Small intestine (tissue), 7 donors: ENCODE measurements around the gene BCOR. TPM values are rescaled to one million over a fixed set of nuclear protein-coding genes. Genes with fewer than 3 reads are reported as not detected.
A peak's percentile ranks its signal among the peaks of the same experiment; 100 is the strongest.

Experiments
- DNase-seq, 2 donors: peaks; one replicate each; pipeline versions ENCODE4 v3.0.0 to v3.0.0-alpha.2; 2013
- FAIRE-seq: peaks from 2 replicates; lab custom pipeline; 2012; peaks lifted over from hg19 to GRCh38; lab: Jason Lieb, UNC
- H3K27ac ChIP-seq, 3 donors: one replicate each; pipeline ENCODE4 v1.5.1; 2013; ENCODE audit warnings: low read length in 2 of 3, mild to moderate bottlenecking in 2 of 3, control low read depth in 1 of 3, inconsistent platforms in 1 of 3, low read depth in 1 of 3, moderate library complexity in 1 of 3
- H3K27me3 ChIP-seq, 3 donors: one replicate each; pipeline ENCODE4 v1.6.1; 2013; ENCODE audit warnings: low read length in 3 of 3, inconsistent platforms in 1 of 3; ENCODE audit not compliant: control insufficient read depth in 3 of 3, insufficient read depth in 3 of 3
- H3K36me3 ChIP-seq, 3 donors: one replicate each; pipeline ENCODE4 v1.6.1; 2013; ENCODE audit warnings: low read length in 3 of 3, inconsistent platforms in 1 of 3, low read depth in 1 of 3, mild to moderate bottlenecking in 1 of 3, moderate library complexity in 1 of 3; ENCODE audit not compliant: control insufficient read depth in 3 of 3, insufficient read depth in 2 of 3
- H3K4me1 ChIP-seq, 3 donors: one replicate each; pipeline ENCODE4 v1.6.1; 2013; ENCODE audit warnings: low read length in 2 of 3, inconsistent platforms in 1 of 3, low read depth in 1 of 3, mild to moderate bottlenecking in 1 of 3, moderate library complexity in 1 of 3; ENCODE audit not compliant: control insufficient read depth in 3 of 3, insufficient read depth in 2 of 3
- H3K4me3 ChIP-seq, 3 donors: one replicate each; pipeline ENCODE4 v1.5.1; 2013; ENCODE audit warnings: low read length in 3 of 3, control low read depth in 1 of 3, inconsistent platforms in 1 of 3, low read depth in 1 of 3, mild to moderate bottlenecking in 1 of 3, moderate library complexity in 1 of 3
- H3K9me3 ChIP-seq, 2 donors: one replicate each; pipeline ENCODE4 v1.6.1; 2013; ENCODE audit warnings: low read depth in 1 of 2, low read length in 1 of 2; ENCODE audit not compliant: control insufficient read depth in 2 of 2, insufficient read depth in 1 of 2
- WGBS, 3 donors: extraction: QIAGEN DNeasy Blood & Tissue Kit; methylation state at CpG; one replicate each; pipeline ENCODE4 v1.1.7; 2013; 5-methylcytosine and 5-hydroxymethylcytosine counted together
- polyA plus RNA-seq, 4 donors: library from polyadenylated mRNA; stranded (reverse) in 3 of 4; unstranded in 1 of 4; fragments of 200-250 nt in 3 of 4; fragments of 120-200 nt in 1 of 4; gene quantifications; one replicate each; pipeline versions ENCODE4 v1.2.1 to v1.2.3, GENCODE V29; 2013
- donor health status: healthy with polysubstance abuse.
- donor health status: control.
- donor health status: control.
- donor health status: Bipolar disorder and iron deficiency.
- donor health status: healthy.

BCOR gene
- polyA plus RNA-seq, 4 donors, result 5.1 to 38.1 (median 8.5) TPM

DNA sequence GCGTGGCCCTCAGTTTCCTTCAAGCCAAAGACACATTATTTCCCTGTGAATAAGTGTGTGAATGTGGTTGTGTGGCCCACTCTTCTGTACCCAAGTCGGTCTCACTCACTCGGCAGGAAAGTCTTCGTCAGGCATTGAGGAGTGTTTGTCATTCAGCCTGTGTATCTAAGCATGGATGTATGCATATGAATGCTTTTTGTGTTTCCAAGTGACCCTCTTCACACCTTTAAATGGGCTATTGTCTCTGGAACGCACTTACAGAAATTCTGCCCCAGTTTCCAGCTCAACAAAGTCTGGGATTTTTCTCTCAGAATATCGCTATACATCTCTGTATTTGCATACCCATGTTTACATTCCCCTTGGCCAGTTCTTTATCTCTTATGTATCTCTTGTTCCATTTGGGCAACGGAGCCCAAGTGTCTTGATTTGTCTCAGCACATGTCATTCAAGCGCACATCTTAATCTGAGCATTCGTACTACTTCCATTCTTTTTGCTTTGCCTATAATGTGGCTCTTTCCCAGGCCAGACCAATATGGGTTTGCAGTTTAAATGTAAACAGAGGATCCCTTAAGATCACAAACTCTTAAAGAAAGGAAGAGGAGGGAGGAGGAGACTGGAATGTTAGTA lies 4.8 kb downstream of the BCOR start:
- WGBS, 3 donors, result 58 to 88% (median 74%) methylated on average over 9 of the region's 9 CpGs
- Histone ChIP-seq H3K4me1 (peaks cover 1 to 47% (median 9%) of the 10 kb centered on the region in 3 donors), H3K27ac (no peak overlapping the region), H3K36me3 (peaks cover 0 to 5% (median 0%) of the 10 kb centered on the region in 3 donors), H3K4me3 (no peak overlapping the region), H3K9me3 (no peaks in the 10 kb centered on the region), H3K27me3 (peaks cover 0 to 5% (median 0%) of the 10 kb centered on the region in 3 donors)
- no peak for DNase-seq
- FAIRE-seq, result no peak

DNA sequence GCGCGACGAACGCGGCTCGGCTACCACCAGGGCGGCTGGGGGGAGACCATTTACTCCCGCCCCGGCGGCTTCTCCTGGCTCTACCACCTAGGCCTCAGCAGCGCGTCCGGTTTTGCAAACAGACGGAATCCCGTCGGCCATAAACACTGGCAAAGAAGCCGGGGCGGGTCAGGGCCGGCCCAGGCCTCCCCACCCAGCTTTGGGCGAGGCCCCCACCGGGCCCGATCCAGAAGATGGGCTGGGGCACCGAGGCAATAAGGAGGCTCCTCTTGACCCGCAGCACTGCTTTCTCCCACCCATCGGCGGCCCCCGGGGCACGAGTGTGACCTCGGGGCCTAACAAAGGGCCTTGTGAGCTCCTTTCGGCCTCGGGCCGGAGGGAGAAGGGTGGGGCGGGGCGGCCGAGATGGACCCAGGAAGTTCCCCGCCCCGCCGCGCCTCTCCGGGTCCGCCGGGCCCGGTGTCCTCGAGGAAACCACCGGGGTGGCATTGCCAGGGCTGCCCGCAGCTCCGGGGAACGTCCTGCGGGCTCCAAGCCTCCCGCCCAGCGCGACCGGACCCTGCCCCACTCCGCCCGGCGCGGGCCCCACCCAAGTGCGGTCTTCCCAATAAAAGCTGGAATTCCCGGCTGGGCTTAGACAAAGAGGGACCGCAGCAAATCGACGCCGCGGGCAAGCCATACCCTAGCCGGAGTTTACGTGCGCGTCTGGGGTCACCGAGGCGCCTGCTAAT lies 5.9 kb downstream of the BCOR start:
- Histone ChIP-seq H3K4me1 (peaks cover 1 to 54% (median 9%) of the 10 kb centered on the region in 3 donors), H3K27ac (peak overlapping the region in 1 of 3 donors; percentile 23), H3K36me3 (peaks cover 0 to 7% (median 0%) of the 10 kb centered on the region in 3 donors), H3K4me3 (no peak overlapping the region), H3K27me3 (peaks cover 0 to 5% (median 0%) of the 10 kb centered on the region in 3 donors), H3K9me3 (no peaks in the 10 kb centered on the region)
- FAIRE-seq (no peak), DNase-seq (peak in 1 of 2 donors; percentile 59)
- WGBS, 3 donors, result 20 to 54% (median 29%) methylated on average over 2 to 70 of the region's 70 CpGs

DNA sequence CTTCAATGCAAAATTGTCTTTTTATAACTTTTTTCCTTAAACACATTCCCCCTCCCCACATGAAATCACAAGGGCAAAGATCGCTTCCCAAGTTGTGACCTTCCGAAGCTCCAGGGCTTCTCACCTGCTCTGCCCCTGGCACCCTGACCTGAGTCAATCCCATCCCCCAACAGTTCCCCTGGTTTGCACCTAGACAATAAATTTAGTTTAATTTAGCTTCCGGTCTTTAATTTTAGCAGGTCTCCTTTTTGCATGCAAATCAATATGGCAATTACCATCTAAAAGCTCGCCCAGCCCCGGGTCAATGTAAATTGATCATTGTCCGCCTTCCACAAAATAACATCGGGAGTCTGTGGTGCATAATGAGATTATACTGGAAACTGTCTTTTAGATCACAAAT lies 6.8 kb downstream of the BCOR start:
- H3K9me3 ChIP-seq, result no peaks in the 10 kb centered on the region
- WGBS, 3 donors, result 33 to 64% (median 49%) methylated on average over 7 of the region's 7 CpGs
- H3K27ac ChIP-seq, result no peak overlapping the region
- H3K27me3 ChIP-seq, result peaks cover 0 to 3% (median 0%) of the 10 kb centered on the region in 3 donors
- FAIRE-seq (no peak), DNase-seq (no peak)
- H3K36me3 ChIP-seq, result peaks cover 0 to 13% (median 0%) of the 10 kb centered on the region in 3 donors
- H3K4me1 ChIP-seq, result peaks cover 1 to 62% (median 9%) of the 10 kb centered on the region in 3 donors
- peak overlapping the region in 1 of 3 donors; percentile 36 for H3K4me3 ChIP-seq

DNA sequence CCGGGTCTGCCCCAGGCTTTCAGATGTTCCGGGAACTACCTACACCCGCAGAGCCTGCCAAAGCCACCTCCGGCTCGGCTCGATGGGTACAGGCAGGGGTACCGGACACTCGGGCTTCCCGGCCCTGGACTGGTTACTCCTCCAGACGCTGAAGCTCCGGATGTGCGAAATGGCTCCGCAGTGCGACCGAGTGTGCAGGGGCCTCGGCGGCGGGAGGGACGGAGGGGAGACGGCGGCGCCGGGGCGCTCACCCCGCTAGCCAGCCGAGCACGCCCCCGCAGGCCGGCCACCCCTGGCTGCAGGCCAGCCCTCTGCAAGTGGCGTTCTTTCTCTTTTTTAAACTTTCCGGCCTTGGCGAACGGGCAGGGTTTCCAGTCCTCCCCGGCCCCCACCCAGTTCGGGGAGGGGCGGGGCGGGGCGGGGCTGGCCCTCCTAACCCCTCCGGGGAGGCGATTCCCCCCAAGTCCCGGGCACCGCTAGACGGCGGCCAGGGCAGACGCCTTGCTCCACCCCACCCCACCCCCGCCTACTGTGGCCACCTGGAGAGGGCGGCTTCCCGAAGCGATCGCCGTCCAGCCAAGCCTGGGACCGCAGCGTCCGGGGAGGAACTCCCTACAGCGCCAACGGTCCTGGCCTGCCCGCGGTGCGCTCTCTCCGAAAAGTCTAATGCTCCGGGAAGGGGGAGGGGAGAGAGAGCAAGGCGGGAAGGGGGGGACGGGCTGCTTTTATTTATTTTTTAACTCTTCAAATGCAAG lies 7.5 kb downstream of the BCOR start:
- peak overlapping the region in 2 of 3 donors; percentile 36 to 39 for H3K4me3 ChIP-seq
- H3K27me3 ChIP-seq, result peaks cover 0 to 2% (median 0%) of the 10 kb centered on the region in 3 donors
- H3K27ac ChIP-seq, result peak overlapping the region in 2 of 3 donors; percentile 31 to 62
- 1 to 16% (median 9%) methylated on average over 15 to 63 of the region's 63 CpGs for WGBS, 3 donors
- H3K36me3 ChIP-seq, result peaks cover 0 to 17% (median 0%) of the 10 kb centered on the region in 3 donors
- no peaks in the 10 kb centered on the region for H3K9me3 ChIP-seq
- FAIRE-seq (no peak), DNase-seq (no peak)
- H3K4me1 ChIP-seq, result peaks cover 1 to 70% (median 9%) of the 10 kb centered on the region in 3 donors

DNA sequence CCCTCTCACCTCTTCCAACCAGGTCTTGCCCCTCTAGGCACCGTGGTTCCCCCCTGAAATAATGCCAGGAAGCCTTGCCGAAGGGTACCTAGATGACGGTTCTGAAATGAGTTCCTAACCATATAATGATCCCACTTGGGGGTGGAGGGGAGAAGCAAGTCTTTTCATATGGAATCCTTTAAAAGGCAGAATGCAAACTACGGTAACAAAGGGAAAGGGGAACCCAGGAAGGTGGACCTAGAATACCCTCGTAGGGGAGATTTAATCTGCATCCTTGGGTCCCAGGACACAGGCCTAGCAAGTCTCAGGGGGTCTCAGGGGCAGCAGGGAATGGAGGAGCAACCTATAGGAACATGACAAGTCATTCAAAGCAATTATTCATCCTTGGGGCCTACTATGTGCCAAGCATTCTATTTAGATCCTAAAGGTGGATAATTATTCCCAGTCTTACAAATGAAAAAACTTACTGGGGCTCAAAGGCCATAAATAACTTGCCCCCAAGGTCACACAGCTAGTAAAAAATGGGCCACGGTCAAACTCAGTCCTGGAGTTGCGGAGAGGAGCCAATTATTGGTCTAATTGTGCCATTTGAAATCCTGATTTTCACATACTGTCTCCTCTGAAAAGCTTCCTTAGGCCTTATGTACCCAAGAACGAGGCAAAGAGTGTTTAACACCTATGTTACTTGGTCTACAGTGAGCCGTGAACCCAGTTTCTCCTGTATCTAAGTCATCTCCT lies 8.8 kb downstream of the BCOR start:
- WGBS, 3 donors, result 37 to 72% (median 46%) methylated on average over 8 to 9 of the region's 9 CpGs
- H3K27ac ChIP-seq, result peak overlapping the region in 2 of 3 donors; percentile 8 to 62
- H3K9me3 ChIP-seq, result no peaks in the 10 kb centered on the region
- H3K4me3 ChIP-seq, result no peak overlapping the region
- H3K4me1 ChIP-seq, result peaks cover 1 to 82% (median 9%) of the 10 kb centered on the region in 3 donors
- peaks cover 0 to 2% (median 0%) of the 10 kb centered on the region in 3 donors for H3K27me3 ChIP-seq
- FAIRE-seq, result no peak
- H3K36me3 ChIP-seq, result peaks cover 0 to 17% (median 0%) of the 10 kb centered on the region in 3 donors
- DNase-seq, result no peak

DNA sequence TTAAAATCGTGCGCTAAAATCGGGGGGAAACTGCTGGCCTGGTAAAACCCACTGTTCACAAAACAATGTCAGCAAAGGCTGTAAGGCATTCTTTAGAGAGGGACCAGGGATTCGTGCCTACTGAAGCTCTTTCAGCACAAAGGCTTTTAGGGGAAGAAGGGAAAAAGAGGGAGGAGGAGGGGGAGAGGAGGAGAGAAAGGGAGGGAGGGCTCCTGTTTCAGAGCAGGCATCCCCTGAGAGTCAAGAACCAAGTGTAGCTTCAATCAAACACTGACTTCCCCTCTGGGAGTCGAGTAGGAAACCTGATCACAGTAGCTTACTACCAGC lies 9.5 kb downstream of the BCOR start:
- Histone ChIP-seq H3K27me3 (peaks cover 0 to 2% (median 0%) of the 10 kb centered on the region in 3 donors), H3K4me1 (peaks cover 1 to 84% (median 6%) of the 10 kb centered on the region in 3 donors), H3K4me3 (no peak overlapping the region), H3K9me3 (no peaks in the 10 kb centered on the region), H3K36me3 (peaks cover 0 to 17% (median 0%) of the 10 kb centered on the region in 3 donors), H3K27ac (peak overlapping the region in 1 of 3 donors; percentile 54)
- 22 to 50% (median 23%) methylated on average over 5 of the region's 5 CpGs for WGBS, 3 donors
- no peak for DNase-seq
- no peak for FAIRE-seq

DNA sequence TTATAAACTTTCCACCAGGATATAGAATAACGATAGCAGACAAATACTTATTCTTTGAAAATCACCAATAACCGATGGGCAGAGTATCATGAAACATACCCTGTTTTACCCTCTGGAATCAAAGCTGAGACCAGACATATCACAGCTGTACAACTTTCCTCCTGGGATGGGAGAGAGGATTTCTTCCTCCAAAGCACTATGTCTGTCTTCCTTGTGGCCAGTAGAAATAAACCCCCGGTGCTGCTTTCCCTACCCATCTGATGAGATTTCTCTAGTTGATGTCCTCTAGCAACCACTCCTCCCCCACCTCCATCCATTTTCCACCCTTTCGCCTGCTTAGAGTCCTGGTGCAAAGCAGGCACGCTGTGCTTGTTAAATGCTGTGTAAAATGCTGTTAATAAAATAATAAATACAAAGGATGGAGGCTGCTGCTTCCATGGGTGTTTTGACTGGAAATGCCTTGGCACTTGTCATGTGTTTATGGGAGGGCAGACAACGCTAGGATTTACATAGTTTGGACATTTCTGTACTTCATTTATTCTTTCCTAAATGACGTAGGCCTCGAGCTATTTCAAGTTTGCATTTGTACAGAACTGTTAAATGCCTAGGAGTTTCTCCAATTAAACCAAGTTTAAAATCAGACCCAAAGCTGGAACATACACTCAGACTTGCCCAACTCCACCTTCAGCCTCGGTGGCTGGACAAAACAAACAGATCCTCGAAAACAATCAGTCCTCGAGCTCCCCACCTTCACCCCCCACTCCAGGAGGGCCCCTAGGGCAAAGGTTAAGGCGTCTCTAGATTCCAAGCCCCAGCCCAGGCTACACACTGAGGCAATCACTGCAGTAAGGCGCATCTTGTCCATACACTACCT lies 10.1 kb downstream of the BCOR start:
- H3K4me3 ChIP-seq, result no peak overlapping the region
- peaks cover 0 to 17% (median 0%) of the 10 kb centered on the region in 3 donors for H3K36me3 ChIP-seq
- 34 to 58% (median 41%) methylated on average over 13 of the region's 13 CpGs for WGBS, 3 donors
- H3K4me1 ChIP-seq, result peaks cover 1 to 84% (median 11%) of the 10 kb centered on the region in 3 donors
- H3K9me3 ChIP-seq, result no peaks in the 10 kb centered on the region
- FAIRE-seq (no peak), DNase-seq (peak in 1 of 2 donors; percentile 46)
- H3K27ac ChIP-seq, result peak overlapping the region in 1 of 3 donors; percentile 54
- H3K27me3 ChIP-seq, result peaks cover 0 to 2% (median 0%) of the 10 kb centered on the region in 3 donors
